Prostate gland (tissue), 2 donors: Measurements from ENCODE around the gene DEFB113.

Experiments used
- POLR2A ChIP-seq: fragments of 450-650 bp; IDR thresholded peaks from one replicate; pipeline ENCODE4 v1.6.1; 2016; ENCODE audit warnings: antibody characterized with exemption, mild to moderate bottlenecking
- POLR2AphosphoS5 ChIP-seq: sonication (generic); formaldehyde crosslinking; IDR thresholded peaks from one replicate; pipeline ENCODE4 v1.6.1; 2017; ENCODE audit warnings: antibody characterized with exemption
- TF ChIP-seq, protein P1 (sequence below), 4 experiments: fragments of 200-600 bp in 2 of 4; fragments of 450-650 bp in 2 of 4; sonication (generic) in 2 of 4; IDR thresholded peaks; 1 replicate in 3 of 4; 2 replicates in 1 of 4; pipeline ENCODE4 v1.5.1; 2016 to 2019; ENCODE audit warnings: antibody characterized with exemption in 4 of 4, mild to moderate bottlenecking in 2 of 4, moderate library complexity in 2 of 4

DNA sequence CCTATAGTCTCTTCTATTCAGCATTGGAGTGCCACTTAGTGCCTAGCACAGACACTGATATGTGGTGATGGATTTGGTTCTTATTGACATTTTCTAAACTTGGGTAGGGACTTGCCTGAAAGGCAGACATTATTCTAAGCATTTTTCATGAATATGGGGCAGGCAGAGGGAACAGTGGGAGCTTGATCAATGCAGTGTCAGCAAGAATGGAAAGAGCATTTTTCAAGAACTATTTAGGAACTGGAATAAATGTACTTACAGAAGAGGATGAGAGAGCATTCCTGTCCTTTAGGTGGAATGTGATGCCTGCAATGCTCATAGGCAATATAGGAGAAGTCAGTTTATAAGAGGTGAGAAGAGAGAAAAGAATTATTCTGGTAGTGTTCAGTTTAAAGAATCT lies 31.6 kb downstream of the DEFB113 start:
- TF ChIP-seq POLR2A, result no peak
- TF ChIP-seq, protein P1, sequence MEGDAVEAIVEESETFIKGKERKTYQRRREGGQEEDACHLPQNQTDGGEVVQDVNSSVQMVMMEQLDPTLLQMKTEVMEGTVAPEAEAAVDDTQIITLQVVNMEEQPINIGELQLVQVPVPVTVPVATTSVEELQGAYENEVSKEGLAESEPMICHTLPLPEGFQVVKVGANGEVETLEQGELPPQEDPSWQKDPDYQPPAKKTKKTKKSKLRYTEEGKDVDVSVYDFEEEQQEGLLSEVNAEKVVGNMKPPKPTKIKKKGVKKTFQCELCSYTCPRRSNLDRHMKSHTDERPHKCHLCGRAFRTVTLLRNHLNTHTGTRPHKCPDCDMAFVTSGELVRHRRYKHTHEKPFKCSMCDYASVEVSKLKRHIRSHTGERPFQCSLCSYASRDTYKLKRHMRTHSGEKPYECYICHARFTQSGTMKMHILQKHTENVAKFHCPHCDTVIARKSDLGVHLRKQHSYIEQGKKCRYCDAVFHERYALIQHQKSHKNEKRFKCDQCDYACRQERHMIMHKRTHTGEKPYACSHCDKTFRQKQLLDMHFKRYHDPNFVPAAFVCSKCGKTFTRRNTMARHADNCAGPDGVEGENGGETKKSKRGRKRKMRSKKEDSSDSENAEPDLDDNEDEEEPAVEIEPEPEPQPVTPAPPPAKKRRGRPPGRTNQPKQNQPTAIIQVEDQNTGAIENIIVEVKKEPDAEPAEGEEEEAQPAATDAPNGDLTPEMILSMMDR (IDR thresholded peaks at IDR 0.05), result no peak
- TF ChIP-seq POLR2AphosphoS5, result no peak
